Measurements from ENCODE around the gene RBM24. TPM values are rescaled to one million over a fixed set of nuclear protein-coding genes. Genes with fewer than 3 reads are reported as not detected.

Gene RBM24
- total and polyA plus RNA-seq, 2 of the 13 experiments (the other 11 are each of a cell fraction or from before 2014, with no cell fraction given): 1.5 to 14.2 TPM

GRCh38 chr6:17299750-17300149, 18.6 kb downstream of the RBM24 start (continued):
- no peak for TF ChIP-seq NFAT5 (CRISPR knock-in tag; IDR thresholded peaks at IDR 0.05)
- TF ChIP-seq ZNF850 (CRISPR knock-in tag; conservative IDR thresholded peaks at IDR 0.05): no peak
- no peak for TF ChIP-seq SRSF1 (optimal IDR thresholded peaks at IDR 0.05; ENCODE audit: low read depth, low read length)

- intact Hi-C loops (cut with micrococcal nuclease; ENCODE audit: unreplicated experiment): no loop called here
- ATAC-seq (no peak), DNase-seq (ENCODE audit: low spot score) (no peak), FAIRE-seq (no peak)
- WGBS (ENCODE audit: low lambda C conversion rate): 59% methylated on average over 5 of the region's 5 CpGs
- H3K4me3 ChIP-seq (replicated peaks in 1 of 3; ENCODE audit: insufficient read depth in 1 of 3, low read depth in 2 of 3, low read length in 3 of 3): no peak overlapping the region
- BruUV-seq (replicated peaks): no TSS peak
- no peaks in the 10 kb centered on the region for H4K20me1 ChIP-seq (ENCODE audit: insufficient read depth, low read length)
- no peak overlapping the region for H2AFZ ChIP-seq (ENCODE audit: low read length)
- H3K9ac ChIP-seq (ENCODE audit: insufficient read depth, low read depth, low read length): no peak overlapping the region
- peaks cover 17% of the 10 kb centered on the region for H3K4me1 ChIP-seq (ENCODE audit: insufficient read depth, low read length)
- no peaks in the 10 kb centered on the region for H3K9me3 ChIP-seq (ENCODE audit: low read length)
- H3K27me3 ChIP-seq (ENCODE audit: control insufficient read depth in 1 of 2, insufficient read depth in 2 of 2, low read length in 2 of 2): no peaks in the 10 kb centered on the region
- no peak overlapping the region for H3K27ac ChIP-seq (ENCODE audit: extremely low read length, insufficient read depth, low read length)
- CTCF ChIA-PET (ENCODE audit: low intra/inter-chr PET ratio, low total read pairs): no interaction called here
- no peaks in the 10 kb centered on the region for H3K36me3 ChIP-seq (replicated peaks in 1 of 2; ENCODE audit: control insufficient read depth in 1 of 2, insufficient read depth in 2 of 2, low read length in 2 of 2)
- no peaks in the 10 kb centered on the region for H3K79me2 ChIP-seq (ENCODE audit: insufficient read depth, low read length)
- in situ Hi-C loops (cut with HindIII; ENCODE audit: extremely low pct_ligation_motif_present, low pct_unique_long_range_greater_than_20kb): no loop called here
- no peak overlapping the region for H3K4me2 ChIP-seq (ENCODE audit: low read depth, low read length)
- TF ChIP-seq ZNF280D (CRISPR knock-in tag; IDR thresholded peaks at IDR 0.05) (no peak), MED8 (CRISPR knock-in tag; IDR thresholded peaks at IDR 0.05; ENCODE audit: insufficient replicate concordance) (no peak)
- POLR2A ChIA-PET: no interaction called here
These were observed 19.5 kb downstream of the RBM24 start for GRCh38 chr6:17300637-17301036.

Measured in HepG2 (cell line).